PC-3 (cell line): Measurements from ENCODE around the gene PDLIM5.

Experiments
- CTCF ChIP-seq: fragments of 300-600 bp; sonication (generic); conservative IDR thresholded peaks from 2 replicates; pipeline ENCODE4 v1.5.1; 2017; ENCODE audit warnings: antibody characterized with exemption, low read depth, mild to moderate bottlenecking, low read length
- EZH2 ChIP-seq: fragments of 300-600 bp; sonication (generic); IDR thresholded peaks from one replicate; pipeline ENCODE4 v1.6.1; 2017; ENCODE audit warnings: antibody characterized with exemption, mild to moderate bottlenecking, low read length; ENCODE audit not compliant: unreplicated experiment

- TF ChIP-seq EZH2: no peak
- TF ChIP-seq CTCF: no peak
Observed at GRCh38 chr4:94613248-94613647, 161.5 kb downstream of the PDLIM5 start.
